ENCODE data around the gene ZER1.
"Not testable (repeated sequence)": the region's sequence is repeated elsewhere in the genome, so short reads cannot be mapped to it uniquely, and the experiment has no call there.

ZER1 gene

GRCh38 chr9:128693738-128694137, 78.0 kb downstream of the ZER1 start:
- not testable (repeated sequence) for DNase-seq (ENCODE audit: low read depth in 3 of 3)

- no peak for DNase-seq (ENCODE audit: low read depth in 3 of 3)
Observed at GRCh38 chr9:128690684-128691034, 81.1 kb downstream of the ZER1 start.

GRCh38 chr9:128689820-128690683, 81.7 kb downstream of the ZER1 start:
- DNase-seq (ENCODE audit: low read depth in 3 of 3), result no peak

GRCh38 chr9:128689293-128689774, 82.4 kb downstream of the ZER1 start:
- DNase-seq (ENCODE audit: low read depth in 3 of 3), result peak in 1 of 3 donors; percentile 41

GRCh38 chr9:128688501-128689292, 83.0 kb downstream of the ZER1 start, which contains the start of gene SET:
SET (plus strand) TSS chr9:128689222; CDS start chr9:128689583, 361 bp downstream.
- DNase-seq (ENCODE audit: low read depth in 3 of 3), result peak; percentile 85 to 96 (median 85)

GRCh38 chr9:128687453-128687852, 84.3 kb downstream of the ZER1 start:
- DNase-seq (ENCODE audit: low read depth in 3 of 3), result no peak

- DNase-seq (ENCODE audit: low read depth in 3 of 3), result peak in 1 of 3 donors; percentile 13
Observed at GRCh38 chr9:128685636-128686489, 85.9 kb downstream of the ZER1 start.

GRCh38 chr9:128684325-128685199, 87.2 kb downstream of the ZER1 start:
- DNase-seq (ENCODE audit: low read depth in 3 of 3), result peak in 2 of 3 donors; percentile 71 to 77

- no peak for DNase-seq (ENCODE audit: low read depth in 3 of 3)
Observed at GRCh38 chr9:128684065-128684324, 87.7 kb downstream of the ZER1 start.

DNA sequence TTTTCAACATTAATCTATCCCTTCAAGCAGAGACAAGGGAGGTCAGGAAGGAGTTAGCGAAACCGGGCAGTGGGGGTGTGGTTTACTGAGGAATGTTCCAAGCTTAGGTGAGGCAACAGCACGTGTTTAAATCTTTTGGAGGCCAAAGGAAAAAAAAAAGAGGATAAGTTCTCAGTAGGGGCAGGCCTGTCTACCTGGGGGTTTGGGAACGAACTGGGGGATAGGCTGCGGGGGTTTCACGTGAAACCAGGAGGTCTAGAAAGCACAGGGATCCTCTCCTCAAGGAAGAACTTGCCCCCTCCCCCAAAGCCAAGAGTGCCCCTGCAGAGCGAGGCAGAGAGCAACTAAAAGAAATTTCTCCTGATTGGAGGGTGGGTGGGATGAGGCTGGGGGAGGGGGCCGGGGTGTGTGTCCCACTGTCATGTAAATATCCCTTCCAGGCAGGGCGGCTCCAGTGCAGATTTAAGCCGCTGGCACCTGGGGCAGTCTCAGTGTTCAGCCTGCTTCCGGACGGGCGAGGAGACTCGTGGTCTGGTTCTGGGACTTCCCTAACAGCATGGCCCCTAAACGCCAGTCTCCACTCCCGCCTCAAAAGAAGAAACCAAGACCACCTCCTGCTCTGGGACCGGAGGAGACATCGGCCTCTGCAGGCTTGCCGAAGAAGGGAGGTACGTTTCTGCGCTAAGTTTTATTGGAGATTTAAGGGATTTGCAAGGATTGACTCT, 88.2 kb downstream of the ZER1 start:
- DNase-seq (ENCODE audit: low read depth in 3 of 3), result peak in 1 of 3 donors; percentile 11
